SK-N-SH treated with all-trans-retinoic acid at 6 μM for 48 hours (cell line): ENCODE data around the gene CAPS2.

ENCODE experiments used
- ATAC-seq: fragments of 200-7000 bp; cut with Tn5 transposase; 3 replicates; pipeline ENCODE4 v1.9.1; 2020; ENCODE audit warnings: mild to moderate bottlenecking, moderate library complexity
- ARNTL ChIP-seq: fragments of 450-650 bp; formaldehyde crosslinking; IDR thresholded peaks from 2 replicates; pipeline ENCODE4 v1.5.0; 2020; ENCODE audit warnings: low read depth, mild to moderate bottlenecking, moderate library complexity, borderline replicate concordance
- BACH2 ChIP-seq: fragments of 250-450 bp; sonication (Bioruptor Pico); IDR thresholded peaks from 2 replicates; pipeline ENCODE4 v1.9.0; 2021; ENCODE audit warnings: mild to moderate bottlenecking, borderline replicate concordance
- CSDC2 ChIP-seq: fragments of 250-450 bp; sonication (Bioruptor Pico); IDR thresholded peaks from 2 replicates; pipeline ENCODE4 v1.5.0; 2020; ENCODE audit warnings: mild to moderate bottlenecking, moderate library complexity
- ESRRG ChIP-seq: fragments of 250-450 bp; sonication (Bioruptor Pico); IDR thresholded peaks from 2 replicates; pipeline ENCODE4 v1.6.1; 2021; ENCODE audit warnings: mild to moderate bottlenecking
- GLIS3 ChIP-seq: fragments of 250-450 bp; sonication (Bioruptor Pico); IDR thresholded peaks from 2 replicates; pipeline ENCODE4 v1.5.0; 2020; ENCODE audit warnings: mild to moderate bottlenecking, moderate library complexity
- ISL1 ChIP-seq: fragments of 250-450 bp; sonication (Bioruptor Pico); IDR thresholded peaks from 2 replicates; pipeline ENCODE4 v2.1.2; 2022; ENCODE audit warnings: mild to moderate bottlenecking, moderate library complexity
- OSR1 ChIP-seq: fragments of 250-450 bp; sonication (Bioruptor Pico); IDR thresholded peaks from 2 replicates; pipeline ENCODE4 v1.8.0; 2022; ENCODE audit warnings: moderate library complexity, mild to moderate bottlenecking, inconsistent platforms
- PPARA ChIP-seq: fragments of 250-450 bp; sonication (Bioruptor Pico); IDR thresholded peaks from 2 replicates; pipeline ENCODE4 v1.5.0; 2020; ENCODE audit warnings: mild to moderate bottlenecking, borderline replicate concordance
- RARB ChIP-seq: fragments of 250-450 bp; sonication (Bioruptor Pico); IDR thresholded peaks from 2 replicates; pipeline ENCODE4 v1.8.0; 2021; ENCODE audit warnings: mild to moderate bottlenecking, moderate library complexity
- SNAI2 ChIP-seq: fragments of 250-450 bp; sonication (Bioruptor Pico); IDR thresholded peaks from 2 replicates; pipeline ENCODE4 v1.5.0; 2020; ENCODE audit warnings: mild to moderate bottlenecking, moderate library complexity
- TCF4 ChIP-seq: fragments of 250-450 bp; sonication (Bioruptor Pico); IDR thresholded peaks from 2 replicates; pipeline ENCODE4 v1.8.0; 2021; ENCODE audit warnings: mild to moderate bottlenecking, moderate library complexity, borderline replicate concordance
- TOX ChIP-seq: fragments of 250-450 bp; sonication (Bioruptor Pico); IDR thresholded peaks from 2 replicates; pipeline ENCODE4 v1.8.0; 2021; ENCODE audit warnings: mild to moderate bottlenecking, moderate library complexity, borderline replicate concordance
- ZC3H10 ChIP-seq: fragments of 250-450 bp; sonication (Bioruptor Pico); IDR thresholded peaks from 2 replicates; pipeline ENCODE4 v1.5.1; 2021; ENCODE audit warnings: mild to moderate bottlenecking, moderate library complexity
- ZFP3 ChIP-seq: fragments of 250-450 bp; sonication (Bioruptor Pico); IDR thresholded peaks from 2 replicates; pipeline ENCODE4 v1.5.0; 2020; ENCODE audit warnings: mild to moderate bottlenecking, moderate library complexity
- ZFP30 ChIP-seq: fragments of 450-650 bp; formaldehyde crosslinking; IDR thresholded peaks from 2 replicates; pipeline ENCODE4 v1.5.0; 2022; ENCODE audit warnings: mild to moderate bottlenecking, moderate library complexity
- ZNF565 ChIP-seq: fragments of 450-650 bp; formaldehyde crosslinking; conservative IDR thresholded peaks from 2 replicates; pipeline ENCODE4 v1.5.0; 2020; ENCODE audit warnings: low read depth, mild to moderate bottlenecking, moderate library complexity
- ZNF70 ChIP-seq: fragments of 450-650 bp; formaldehyde crosslinking; IDR thresholded peaks from 2 replicates; pipeline ENCODE4 v1.5.0; 2020; ENCODE audit warnings: mild to moderate bottlenecking, moderate library complexity
- ZNF8 ChIP-seq: fragments of 450-650 bp; formaldehyde crosslinking; IDR thresholded peaks from 2 replicates; pipeline ENCODE4 v1.5.0; 2020; ENCODE audit warnings: mild to moderate bottlenecking, moderate library complexity
- TF ChIP-seq, protein P1 (sequence below): fragments of 250-450 bp; sonication (Bioruptor Pico); IDR thresholded peaks from 2 replicates; pipeline ENCODE4 v1.8.0; 2021; ENCODE audit warnings: low read depth, mild to moderate bottlenecking, moderate library complexity, borderline replicate concordance
- TF ChIP-seq, protein P2 (sequence below): fragments of 250-450 bp; sonication (Bioruptor Pico); IDR thresholded peaks from 2 replicates; pipeline ENCODE4 v1.5.1; 2020; ENCODE audit warnings: low read depth, mild to moderate bottlenecking, moderate library complexity
- TF ChIP-seq, protein P3 (sequence below): fragments of 250-450 bp; sonication (Bioruptor Pico); IDR thresholded peaks from 2 replicates; pipeline ENCODE4 v1.5.0; 2020; ENCODE audit warnings: mild to moderate bottlenecking, moderate library complexity
- TF ChIP-seq, protein P4 (sequence below): fragments of 250-450 bp; sonication (Bioruptor Pico); IDR thresholded peaks from 2 replicates; pipeline ENCODE4 v1.5.1; 2021; ENCODE audit warnings: mild to moderate bottlenecking, moderate library complexity
- TF ChIP-seq, protein P5 (sequence below): fragments of 250-450 bp; sonication (Bioruptor Pico); IDR thresholded peaks from 2 replicates; pipeline ENCODE4 v1.8.0; 2020; ENCODE audit warnings: mild to moderate bottlenecking, moderate library complexity, borderline replicate concordance

CAPS2 gene

DNA sequence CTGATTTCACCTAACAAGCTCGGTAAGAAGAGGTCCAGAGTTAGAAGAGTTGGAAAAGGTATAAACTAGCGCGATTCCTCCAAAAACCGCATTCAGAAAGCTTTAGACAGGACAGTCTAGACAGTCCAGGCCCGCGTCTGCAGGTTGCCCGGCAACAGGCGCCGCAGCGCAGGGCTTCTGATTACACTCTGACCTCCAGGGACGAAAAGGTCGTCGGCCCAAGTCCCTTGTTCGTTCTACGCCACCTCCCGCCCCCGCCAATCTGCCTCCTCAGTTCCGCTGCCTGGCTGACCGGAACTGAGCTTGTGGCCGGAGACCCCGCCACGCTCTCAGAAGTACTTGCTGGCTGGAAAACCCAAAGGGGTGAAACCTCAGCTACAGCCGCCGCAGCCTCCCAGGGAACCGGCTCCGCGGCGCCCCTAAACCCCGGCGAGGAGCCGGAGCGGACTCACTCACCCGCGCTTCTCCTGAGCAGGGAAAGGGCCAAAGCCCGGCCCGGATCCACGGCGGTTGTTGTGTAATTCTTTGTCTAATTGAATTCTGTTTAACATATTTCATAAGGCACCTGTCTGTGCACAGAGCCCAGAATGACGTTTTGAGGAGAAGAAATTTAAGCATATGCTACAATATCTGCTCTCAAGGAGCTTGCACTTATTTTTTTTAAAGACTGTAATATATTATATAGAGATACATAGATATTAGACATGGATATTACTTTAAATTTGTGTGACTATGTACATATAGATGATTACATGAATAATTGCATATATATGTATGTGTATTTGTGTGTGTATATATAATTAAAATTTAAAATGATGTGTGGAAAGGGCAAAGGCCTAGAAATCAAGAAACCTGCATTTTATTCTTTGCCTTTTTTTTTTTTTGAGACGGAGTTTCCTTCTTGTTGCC is at the start of gene CAPS2:
TSS of gene CAPS2 (minus strand) at position 407 of the 909 bp plus-strand sequence. CDS start 3,826 bp downstream, outside the sequence.
- TF ChIP-seq ZFP3 (CRISPR knock-in tag) (peak; percentile 100), ZC3H10 (no peak), SNAI2 (no peak), RARB (CRISPR knock-in tag) (no peak), ESRRG (no peak), TOX (CRISPR knock-in tag) (no peak)
- TF ChIP-seq, protein P1, sequence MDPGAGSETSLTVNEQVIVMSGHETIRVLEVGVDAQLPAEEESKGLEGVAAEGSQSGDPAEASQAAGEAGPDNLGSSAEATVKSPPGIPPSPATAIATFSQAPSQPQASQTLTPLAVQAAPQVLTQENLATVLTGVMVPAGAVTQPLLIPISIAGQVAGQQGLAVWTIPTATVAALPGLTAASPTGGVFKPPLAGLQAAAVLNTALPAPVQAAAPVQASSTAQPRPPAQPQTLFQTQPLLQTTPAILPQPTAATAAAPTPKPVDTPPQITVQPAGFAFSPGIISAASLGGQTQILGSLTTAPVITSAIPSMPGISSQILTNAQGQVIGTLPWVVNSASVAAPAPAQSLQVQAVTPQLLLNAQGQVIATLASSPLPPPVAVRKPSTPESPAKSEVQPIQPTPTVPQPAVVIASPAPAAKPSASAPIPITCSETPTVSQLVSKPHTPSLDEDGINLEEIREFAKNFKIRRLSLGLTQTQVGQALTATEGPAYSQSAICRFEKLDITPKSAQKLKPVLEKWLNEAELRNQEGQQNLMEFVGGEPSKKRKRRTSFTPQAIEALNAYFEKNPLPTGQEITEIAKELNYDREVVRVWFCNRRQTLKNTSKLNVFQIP, result peak; percentile 86; the same call in 1 of the 2 replicates
- ATAC-seq, result peak; percentile 89

DNA sequence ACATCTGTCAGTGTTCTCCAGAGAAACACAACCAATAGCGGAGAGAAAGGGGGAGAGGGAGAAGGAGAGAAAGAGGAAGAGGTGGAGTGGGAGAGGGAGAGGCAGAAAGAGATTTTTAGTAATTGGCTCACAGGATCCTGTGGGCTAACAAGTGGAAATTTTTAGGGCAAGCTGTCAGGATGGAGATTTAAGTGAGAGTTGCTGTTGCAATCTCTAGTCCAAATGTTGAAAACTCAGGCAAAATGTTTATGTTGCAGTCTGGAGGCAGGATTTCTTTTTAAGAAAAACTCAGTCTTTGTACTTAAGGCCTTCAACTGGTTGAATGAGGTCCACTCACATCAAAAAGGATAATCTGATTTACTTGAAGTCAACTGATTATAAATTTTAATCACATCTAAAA is 48.2 kb upstream of the CAPS2 start:
- TF ChIP-seq, protein P2, sequence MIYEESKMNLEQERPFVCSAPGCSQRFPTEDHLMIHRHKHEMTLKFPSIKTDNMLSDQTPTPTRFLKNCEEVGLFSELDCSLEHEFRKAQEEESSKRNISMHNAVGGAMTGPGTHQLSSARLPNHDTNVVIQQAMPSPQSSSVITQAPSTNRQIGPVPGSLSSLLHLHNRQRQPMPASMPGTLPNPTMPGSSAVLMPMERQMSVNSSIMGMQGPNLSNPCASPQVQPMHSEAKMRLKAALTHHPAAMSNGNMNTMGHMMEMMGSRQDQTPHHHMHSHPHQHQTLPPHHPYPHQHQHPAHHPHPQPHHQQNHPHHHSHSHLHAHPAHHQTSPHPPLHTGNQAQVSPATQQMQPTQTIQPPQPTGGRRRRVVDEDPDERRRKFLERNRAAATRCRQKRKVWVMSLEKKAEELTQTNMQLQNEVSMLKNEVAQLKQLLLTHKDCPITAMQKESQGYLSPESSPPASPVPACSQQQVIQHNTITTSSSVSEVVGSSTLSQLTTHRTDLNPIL (CRISPR knock-in tag), result no peak
- TF ChIP-seq ZFP30, result no peak
- no peak for TF ChIP-seq PPARA
- no peak for TF ChIP-seq ZNF70 (CRISPR knock-in tag)
- no peak for TF ChIP-seq OSR1 (CRISPR knock-in tag)
- no peak for TF ChIP-seq GLIS3
- TF ChIP-seq, protein P3, sequence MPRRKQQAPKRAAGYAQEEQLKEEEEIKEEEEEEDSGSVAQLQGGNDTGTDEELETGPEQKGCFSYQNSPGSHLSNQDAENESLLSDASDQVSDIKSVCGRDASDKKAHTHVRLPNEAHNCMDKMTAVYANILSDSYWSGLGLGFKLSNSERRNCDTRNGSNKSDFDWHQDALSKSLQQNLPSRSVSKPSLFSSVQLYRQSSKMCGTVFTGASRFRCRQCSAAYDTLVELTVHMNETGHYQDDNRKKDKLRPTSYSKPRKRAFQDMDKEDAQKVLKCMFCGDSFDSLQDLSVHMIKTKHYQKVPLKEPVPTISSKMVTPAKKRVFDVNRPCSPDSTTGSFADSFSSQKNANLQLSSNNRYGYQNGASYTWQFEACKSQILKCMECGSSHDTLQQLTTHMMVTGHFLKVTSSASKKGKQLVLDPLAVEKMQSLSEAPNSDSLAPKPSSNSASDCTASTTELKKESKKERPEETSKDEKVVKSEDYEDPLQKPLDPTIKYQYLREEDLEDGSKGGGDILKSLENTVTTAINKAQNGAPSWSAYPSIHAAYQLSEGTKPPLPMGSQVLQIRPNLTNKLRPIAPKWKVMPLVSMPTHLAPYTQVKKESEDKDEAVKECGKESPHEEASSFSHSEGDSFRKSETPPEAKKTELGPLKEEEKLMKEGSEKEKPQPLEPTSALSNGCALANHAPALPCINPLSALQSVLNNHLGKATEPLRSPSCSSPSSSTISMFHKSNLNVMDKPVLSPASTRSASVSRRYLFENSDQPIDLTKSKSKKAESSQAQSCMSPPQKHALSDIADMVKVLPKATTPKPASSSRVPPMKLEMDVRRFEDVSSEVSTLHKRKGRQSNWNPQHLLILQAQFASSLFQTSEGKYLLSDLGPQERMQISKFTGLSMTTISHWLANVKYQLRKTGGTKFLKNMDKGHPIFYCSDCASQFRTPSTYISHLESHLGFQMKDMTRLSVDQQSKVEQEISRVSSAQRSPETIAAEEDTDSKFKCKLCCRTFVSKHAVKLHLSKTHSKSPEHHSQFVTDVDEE (CRISPR knock-in tag), result no peak
- TF ChIP-seq RARB (CRISPR knock-in tag), result no peak
- no peak for TF ChIP-seq ARNTL
- no peak for TF ChIP-seq ISL1 (CRISPR knock-in tag)
- no peak for TF ChIP-seq BACH2 (CRISPR knock-in tag)
- no peak for TF ChIP-seq ZNF565 (CRISPR knock-in tag)
- TF ChIP-seq CSDC2 (CRISPR knock-in tag), result no peak
- TF ChIP-seq ZFP3 (CRISPR knock-in tag), result no peak
- TF ChIP-seq, protein P4, sequence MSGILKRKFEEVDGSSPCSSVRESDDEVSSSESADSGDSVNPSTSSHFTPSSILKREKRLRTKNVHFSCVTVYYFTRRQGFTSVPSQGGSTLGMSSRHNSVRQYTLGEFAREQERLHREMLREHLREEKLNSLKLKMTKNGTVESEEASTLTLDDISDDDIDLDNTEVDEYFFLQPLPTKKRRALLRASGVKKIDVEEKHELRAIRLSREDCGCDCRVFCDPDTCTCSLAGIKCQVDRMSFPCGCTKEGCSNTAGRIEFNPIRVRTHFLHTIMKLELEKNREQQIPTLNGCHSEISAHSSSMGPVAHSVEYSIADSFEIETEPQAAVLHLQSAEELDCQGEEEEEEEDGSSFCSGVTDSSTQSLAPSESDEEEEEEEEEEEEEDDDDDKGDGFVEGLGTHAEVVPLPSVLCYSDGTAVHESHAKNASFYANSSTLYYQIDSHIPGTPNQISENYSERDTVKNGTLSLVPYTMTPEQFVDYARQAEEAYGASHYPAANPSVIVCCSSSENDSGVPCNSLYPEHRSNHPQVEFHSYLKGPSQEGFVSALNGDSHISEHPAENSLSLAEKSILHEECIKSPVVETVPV (CRISPR knock-in tag), result no peak
- TF ChIP-seq, protein P1, result no peak
- TF ChIP-seq TOX (CRISPR knock-in tag), result no peak
- TF ChIP-seq TCF4 (CRISPR knock-in tag), result no peak
- no peak for TF ChIP-seq SNAI2
- TF ChIP-seq, all 23 proteins: peak for 0
- no peak for ATAC-seq

DNA sequence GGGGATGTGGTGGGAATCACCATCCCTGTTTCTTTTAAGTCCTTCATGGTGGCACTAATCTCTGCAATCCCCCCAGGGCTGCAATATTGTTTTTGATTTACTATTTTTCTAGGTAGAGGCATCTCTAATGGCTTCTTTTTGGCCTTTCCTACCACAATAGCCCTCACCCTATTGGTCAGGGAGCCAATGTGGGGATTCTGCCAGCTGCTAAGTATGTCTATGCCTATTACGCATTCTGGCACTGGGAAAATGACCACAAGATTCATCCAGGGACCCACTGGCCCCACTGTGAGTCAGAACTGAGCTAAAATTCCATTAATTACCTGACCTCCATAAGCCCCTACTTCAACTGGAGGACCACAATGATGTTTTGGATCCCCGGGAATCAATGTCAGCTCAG is 44.8 kb upstream of the CAPS2 start:
- ATAC-seq, result no peak
- TF ChIP-seq, protein P2 (CRISPR knock-in tag), result no peak
- TF ChIP-seq ZNF70 (CRISPR knock-in tag) (no peak), ARNTL (no peak), RARB (CRISPR knock-in tag) (no peak), TCF4 (CRISPR knock-in tag) (no peak), PPARA (no peak), TOX (CRISPR knock-in tag) (no peak), ISL1 (CRISPR knock-in tag) (no peak), ZNF8 (CRISPR knock-in tag) (no peak)
- TF ChIP-seq, protein P5, sequence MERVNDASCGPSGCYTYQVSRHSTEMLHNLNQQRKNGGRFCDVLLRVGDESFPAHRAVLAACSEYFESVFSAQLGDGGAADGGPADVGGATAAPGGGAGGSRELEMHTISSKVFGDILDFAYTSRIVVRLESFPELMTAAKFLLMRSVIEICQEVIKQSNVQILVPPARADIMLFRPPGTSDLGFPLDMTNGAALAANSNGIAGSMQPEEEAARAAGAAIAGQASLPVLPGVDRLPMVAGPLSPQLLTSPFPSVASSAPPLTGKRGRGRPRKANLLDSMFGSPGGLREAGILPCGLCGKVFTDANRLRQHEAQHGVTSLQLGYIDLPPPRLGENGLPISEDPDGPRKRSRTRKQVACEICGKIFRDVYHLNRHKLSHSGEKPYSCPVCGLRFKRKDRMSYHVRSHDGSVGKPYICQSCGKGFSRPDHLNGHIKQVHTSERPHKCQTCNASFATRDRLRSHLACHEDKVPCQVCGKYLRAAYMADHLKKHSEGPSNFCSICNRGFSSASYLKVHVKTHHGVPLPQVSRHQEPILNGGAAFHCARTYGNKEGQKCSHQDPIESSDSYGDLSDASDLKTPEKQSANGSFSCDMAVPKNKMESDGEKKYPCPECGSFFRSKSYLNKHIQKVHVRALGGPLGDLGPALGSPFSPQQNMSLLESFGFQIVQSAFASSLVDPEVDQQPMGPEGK (CRISPR knock-in tag), result no peak
